Stimulated activated CD8-positive, alpha-beta memory T cell treated with anti-CD3 and anti-CD28 coated beads, Interleukin-4, amount 100 ng/mL, for 24 hours (primary cell): ENCODE measurements around the gene SEL1L3.

Experiments
- DNase-seq: peaks from one replicate; pipeline ENCODE4 v3.0.0-alpha.2; 2020; ENCODE audit warnings: low read depth

SEL1L3 gene

DNA sequence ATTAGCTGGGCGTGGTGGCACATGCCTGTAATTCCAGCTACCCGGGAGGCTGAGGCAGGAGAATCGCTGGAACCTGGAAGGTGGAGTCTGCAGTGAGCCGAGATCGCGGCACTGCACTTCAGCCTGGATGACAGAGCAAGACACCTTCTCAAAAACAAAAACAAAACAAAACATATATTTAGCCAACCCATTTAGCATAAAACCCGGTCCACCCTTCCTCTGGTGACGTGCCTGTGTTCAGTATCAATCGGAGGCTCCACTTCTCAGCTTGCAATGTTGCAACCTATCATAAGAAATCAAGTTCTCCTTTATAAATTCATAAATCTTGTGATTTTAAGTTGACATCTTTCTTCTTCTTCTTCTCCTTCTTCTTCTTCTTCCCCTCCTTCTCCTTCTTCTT is 133.2 kb downstream of the SEL1L3 start:
- no peak for DNase-seq

DNA sequence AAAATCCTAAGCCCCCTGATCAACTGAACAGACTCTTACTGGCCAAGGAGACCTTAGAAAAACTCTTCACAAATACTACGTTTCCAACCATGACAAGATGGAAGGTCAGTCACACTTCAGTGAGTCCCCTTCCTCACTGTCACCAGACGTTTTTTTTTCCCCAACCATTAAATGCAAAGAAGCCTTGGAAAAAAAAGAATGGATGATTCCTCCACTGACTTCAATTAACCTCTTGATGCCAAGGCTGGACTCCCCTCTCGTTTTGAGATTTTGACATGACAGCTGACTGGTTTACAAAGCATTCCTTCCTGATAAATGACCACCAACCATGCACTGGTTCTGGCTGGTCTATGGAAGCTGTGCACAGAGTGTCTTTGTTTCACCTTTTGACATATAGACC is 133.9 kb downstream of the SEL1L3 start:
- DNase-seq = no peak

DNA sequence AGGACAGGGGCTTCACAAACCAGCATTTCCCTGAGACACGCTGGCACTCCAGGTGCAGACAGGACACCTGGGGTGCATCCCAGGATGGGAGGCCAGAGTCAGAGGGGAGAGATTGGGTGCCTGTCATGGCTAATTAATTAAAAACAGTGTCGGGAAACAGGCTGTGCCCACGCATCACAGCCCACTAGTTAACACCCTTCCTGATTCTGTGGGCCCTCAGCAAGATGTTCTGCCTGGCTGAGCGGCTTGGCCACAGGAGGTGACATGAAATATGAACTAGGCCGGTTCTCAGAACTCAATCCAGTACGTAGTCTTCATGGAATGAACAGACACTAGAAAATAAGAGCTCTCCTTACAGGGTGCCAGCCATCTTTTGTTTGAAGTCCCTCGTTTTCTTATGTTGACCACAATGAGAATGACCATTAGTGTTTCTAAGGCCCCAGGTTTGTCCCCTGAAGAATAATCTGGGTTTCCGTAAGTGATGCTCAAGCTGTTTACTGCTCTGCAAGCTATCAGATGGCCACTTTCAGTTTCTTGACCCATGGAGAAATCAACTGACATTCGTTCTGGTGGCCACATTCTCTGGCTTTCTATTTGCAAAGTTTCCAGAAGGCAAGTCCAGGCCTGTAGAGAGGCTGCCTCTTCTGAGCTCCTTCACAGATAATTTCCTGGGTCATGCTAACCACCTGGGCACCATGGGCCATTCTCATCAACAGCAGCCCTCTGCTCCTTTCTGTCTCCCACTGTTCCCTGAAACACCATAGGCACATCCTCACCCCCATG is 134.9 kb downstream of the SEL1L3 start:
- DNase-seq = no peak

DNA sequence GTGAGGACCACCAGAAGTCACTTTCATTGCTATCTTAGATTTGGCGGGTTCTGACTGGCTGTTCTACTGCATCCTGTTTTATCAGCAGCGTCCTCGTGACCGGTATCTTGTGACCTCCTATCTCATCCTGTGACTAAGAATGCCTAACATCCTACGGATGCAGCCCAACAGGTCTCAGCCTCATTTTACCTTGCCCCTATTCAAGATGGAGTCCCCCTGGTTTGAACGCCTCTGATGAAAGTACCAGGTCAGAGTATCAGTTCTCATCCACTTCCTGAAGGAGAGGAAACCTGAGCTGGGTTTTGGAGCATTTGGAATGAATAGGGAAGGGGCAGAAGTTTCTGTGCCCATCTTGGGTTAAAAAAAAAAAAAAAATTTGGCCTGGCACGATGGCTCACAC is 136.9 kb downstream of the SEL1L3 start:
- DNase-seq = no peak

DNA sequence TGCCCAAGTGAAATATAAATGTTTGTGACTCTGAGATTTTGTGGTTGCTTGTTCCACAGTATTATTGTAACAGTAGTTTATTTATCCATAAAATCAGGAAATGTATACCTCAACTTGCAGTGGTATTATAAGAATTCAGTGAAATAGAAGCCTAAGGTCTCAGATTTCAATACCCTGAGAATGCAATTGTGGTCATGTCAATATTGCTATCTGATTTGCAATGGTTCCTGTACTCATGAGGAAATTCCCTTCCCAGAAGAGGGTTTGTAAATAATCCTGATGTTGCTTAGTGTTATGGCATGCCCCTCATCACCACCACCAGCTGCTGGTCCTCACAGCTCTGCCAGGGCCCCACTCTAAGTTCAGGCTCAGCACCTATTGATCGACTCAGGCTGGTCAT is 139.4 kb downstream of the SEL1L3 start:
- DNase-seq = no peak

DNA sequence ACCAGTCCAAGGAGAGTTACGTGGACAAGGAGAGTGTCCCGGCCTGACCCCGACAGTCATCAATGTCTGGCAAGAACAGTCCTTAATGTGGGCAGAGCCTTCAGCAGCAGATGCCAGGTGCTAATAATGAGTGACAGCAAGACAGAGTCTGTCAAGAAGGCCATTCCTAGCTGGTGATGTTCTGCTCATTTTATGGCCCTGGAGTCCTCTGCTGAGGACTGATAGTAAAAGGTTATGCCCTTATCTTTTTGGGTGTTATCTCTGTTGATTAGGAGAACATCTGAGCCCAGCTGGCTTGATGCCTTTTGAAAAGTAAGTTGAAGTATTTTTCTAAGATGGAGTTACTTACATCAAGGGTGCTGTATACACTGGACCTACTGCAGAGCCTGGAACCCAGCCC is 139.8 kb downstream of the SEL1L3 start:
- DNase-seq = no peak

DNA sequence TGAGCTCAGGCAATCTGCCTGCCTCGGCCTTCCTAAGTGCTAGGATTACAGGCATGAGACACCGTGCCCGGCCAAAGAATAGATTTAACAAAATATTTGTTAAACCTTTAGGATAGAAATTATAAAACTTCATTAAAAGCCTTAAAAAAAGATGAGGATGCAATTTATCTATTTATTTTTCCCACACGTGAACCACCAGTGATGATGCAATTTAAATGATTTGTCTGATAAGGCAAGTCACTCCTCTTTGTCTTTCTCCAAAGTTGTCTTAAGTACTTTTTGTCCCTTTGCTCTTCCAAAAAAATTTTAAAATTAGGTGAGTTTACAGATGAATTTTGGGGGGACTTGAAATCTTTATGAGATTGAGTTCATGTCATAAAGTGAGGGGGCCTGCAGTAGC is 149.0 kb downstream of the SEL1L3 start:
- DNase-seq = no peak

DNA sequence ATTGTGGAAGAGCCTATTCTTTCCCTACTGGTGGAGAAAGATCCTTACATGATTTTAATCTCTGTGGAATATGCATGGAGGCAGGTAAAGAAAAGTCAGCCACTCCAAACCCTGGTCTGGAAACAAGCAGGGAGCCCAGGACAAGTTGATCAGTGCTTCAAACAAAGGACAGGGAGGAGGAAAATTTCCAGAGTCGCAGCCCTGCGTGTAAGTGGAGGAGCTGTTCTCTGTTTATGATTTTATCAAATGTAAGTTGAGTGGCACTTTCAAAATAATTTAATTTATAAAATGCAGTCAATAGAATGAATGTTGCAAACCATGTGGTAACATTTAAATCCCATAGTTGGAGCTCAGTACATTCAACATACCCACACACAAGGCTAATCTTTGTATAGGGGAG is 150.2 kb downstream of the SEL1L3 start:
- DNase-seq = no peak

DNA sequence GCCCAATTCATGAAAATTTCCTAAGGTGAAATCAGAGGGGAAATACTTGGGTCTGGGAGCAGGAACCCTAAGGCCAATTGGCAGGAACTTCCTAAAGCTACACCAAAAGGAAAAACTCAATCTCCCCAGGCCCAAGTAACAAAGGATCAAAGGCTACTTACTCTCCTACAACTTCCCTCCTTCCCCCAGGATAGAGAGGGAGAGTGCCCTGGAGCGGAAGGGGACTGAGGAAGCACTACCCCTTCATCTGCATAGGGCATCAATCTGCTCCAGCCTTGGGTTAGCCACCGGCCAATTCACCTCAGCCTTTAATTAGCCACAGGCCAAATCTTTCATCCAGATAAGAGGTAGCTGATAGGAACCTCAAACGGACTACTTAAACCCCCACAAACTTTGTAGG is 152.2 kb downstream of the SEL1L3 start:
- DNase-seq = no peak

DNA sequence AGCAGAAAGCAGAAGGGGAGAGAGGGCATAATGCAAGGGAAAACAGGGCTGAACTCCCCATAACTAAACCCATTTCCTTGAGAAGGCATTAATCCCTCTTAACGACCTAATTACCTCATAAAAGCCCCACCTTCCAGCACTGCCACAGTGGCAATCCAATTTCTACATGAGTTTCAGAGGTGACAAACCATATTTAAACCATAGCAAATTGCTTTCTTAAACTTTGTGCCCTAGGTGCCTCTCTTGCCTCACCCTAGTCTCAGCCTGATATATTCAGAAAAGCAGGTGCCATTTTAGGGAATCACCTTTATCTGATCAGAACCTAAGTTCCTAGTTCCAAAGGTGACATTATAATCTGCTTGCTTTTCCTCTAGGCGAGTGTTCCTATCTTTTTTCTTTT is 158.3 kb downstream of the SEL1L3 start:
- no peak for DNase-seq

DNA sequence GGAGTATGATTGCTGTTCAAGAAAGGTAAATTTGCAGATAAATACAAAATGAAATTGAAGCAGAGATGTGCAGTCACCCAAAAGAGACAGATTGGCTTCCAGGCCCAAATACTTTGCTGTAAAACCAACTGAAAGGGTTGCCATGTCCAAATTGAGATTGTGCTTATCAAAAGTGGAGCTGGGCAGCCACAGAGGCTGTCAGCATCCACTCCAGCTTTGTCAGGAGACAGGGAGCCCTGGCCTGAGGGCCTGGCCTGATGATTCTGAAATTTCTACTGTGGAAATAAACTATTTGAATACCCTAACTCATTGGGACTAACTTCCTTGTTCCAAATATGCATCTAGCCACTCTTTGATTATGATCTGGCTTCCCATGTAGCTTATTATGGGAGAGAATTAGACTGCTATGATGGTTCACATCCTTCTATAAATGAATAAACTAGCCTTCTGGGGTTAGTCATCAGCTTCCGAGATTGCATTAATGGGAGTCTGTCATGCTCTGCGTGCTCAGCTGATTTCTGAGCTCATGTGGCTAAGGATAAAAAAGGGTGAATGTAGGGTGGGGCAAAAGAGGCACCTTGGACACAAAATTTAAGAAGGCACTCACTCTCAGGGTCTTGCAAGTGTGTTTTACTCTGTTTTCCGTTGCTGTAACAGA is 158.9 kb downstream of the SEL1L3 start:
- no peak for DNase-seq

DNA sequence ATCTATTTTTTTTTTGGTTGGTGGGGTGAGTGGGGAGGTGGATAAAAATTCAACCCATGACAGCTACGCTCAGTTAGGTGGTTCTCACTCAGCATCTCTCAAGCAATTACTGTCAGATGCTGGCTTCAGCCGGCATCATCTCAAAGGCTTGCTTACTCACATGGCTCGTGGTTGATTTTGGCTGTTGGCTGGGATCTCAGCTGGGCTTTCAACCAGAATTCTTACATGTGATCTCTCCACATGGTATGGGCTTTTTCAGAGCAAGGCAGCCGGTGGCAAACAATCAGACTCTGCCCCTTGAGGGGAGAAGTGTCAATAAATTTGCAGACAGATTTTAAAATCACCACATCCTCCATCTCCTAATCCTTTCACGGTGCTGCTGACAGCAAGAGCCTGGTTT is 159.9 kb downstream of the SEL1L3 start:
- no peak for DNase-seq

DNA sequence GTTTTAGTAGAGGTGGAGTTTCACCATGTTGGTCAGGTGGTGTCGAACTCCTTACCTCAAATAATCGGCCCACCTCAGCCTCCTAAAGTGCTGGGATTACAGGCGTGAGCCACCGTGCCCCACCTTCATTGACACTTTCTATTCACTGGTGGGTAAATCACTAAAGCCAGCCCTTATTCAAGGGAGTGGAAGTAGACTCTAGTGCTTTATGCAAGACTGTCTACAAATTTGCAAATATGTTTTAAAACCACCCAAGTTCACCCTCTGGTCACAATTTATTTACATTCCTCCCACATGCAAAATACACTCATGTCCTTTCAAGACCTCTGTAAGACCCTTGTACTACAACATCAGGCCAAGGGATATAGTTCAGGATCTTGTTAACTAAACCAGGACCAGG is 162.1 kb downstream of the SEL1L3 start:
- DNase-seq = no peak

DNA sequence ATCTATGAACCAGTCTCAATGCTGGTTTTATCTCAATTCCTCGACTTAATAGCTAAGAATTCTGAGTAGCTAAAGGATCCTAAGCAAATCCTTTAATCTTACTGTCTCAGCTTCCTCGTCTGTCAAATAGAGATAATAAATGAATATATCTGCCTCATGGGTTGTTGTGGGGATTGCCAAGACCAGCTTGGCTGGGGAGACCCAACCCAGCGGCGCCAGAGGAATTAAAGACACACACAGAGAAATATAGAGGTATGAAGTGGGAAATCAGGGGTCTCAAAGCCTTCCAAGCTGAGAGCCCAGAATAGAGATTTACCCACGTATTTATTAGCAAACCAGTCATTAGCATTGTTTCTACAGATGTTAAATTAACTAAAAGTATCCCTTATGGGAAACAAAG is 165.3 kb downstream of the SEL1L3 start:
- DNase-seq = no peak
